ENCODE results near the gene CCDC24. TPM values are rescaled to one million over a fixed set of nuclear protein-coding genes. Genes with fewer than 3 reads are reported as not detected.

Gene CCDC24
- total RNA-seq, 4 donors from 2014 or later: 1.6 to 7.8 (median 3.7) TPM

- H3K36me3 ChIP-seq: peaks cover 8% of the 10 kb centered on the region
- no peaks in the 10 kb centered on the region for H3K27me3 ChIP-seq
- peak within 1 kb of the TSS; percentile 87 for H3K4me3 ChIP-seq
- peak within 1 kb of the TSS; percentile 93 for H3K27ac ChIP-seq
- 0% methylated on average over 15 of the region's 74 CpGs for WGBS
- TF ChIP-seq EP300 (IDR thresholded peaks at IDR 0.05) (no peak), POLR2A (IDR thresholded peaks at IDR 0.05) (peak; percentile 27 to 52), POLR2AphosphoS5 (IDR thresholded peaks at IDR 0.05) (peak in 2 of 3 donors; percentile 89 to 93)
- TF ChIP-seq, protein P1, sequence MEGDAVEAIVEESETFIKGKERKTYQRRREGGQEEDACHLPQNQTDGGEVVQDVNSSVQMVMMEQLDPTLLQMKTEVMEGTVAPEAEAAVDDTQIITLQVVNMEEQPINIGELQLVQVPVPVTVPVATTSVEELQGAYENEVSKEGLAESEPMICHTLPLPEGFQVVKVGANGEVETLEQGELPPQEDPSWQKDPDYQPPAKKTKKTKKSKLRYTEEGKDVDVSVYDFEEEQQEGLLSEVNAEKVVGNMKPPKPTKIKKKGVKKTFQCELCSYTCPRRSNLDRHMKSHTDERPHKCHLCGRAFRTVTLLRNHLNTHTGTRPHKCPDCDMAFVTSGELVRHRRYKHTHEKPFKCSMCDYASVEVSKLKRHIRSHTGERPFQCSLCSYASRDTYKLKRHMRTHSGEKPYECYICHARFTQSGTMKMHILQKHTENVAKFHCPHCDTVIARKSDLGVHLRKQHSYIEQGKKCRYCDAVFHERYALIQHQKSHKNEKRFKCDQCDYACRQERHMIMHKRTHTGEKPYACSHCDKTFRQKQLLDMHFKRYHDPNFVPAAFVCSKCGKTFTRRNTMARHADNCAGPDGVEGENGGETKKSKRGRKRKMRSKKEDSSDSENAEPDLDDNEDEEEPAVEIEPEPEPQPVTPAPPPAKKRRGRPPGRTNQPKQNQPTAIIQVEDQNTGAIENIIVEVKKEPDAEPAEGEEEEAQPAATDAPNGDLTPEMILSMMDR (IDR thresholded peaks at IDR 0.05): peak; percentile 65 to 80
- peak; percentile 95 to 96 for DNase-seq (ENCODE audit: low spot score in 2 of 2)
- H3K9me3 ChIP-seq: no peaks in the 10 kb centered on the region
- peaks cover 39% of the 10 kb centered on the region for H3K4me1 ChIP-seq
Observed at GRCh38 chr1:43946236-43947060, 45.0 kb upstream of the CCDC24 start, which contains the start of gene IPO13. Gene IPO13 (plus strand): TSS chr1:43946950. CDS start chr1:43947601, 651 bp downstream.

- DNase-seq (ENCODE audit: low spot score in 2 of 2): no peak
- Histone ChIP-seq H3K9me3 (no peaks in the 10 kb centered on the region), H3K27ac (peak overlapping the region; percentile 93), H3K4me3 (peak overlapping the region; percentile 87), H3K36me3 (peaks cover 8% of the 10 kb centered on the region), H3K27me3 (no peaks in the 10 kb centered on the region), H3K4me1 (peaks cover 39% of the 10 kb centered on the region)
- TF ChIP-seq, protein P1 (IDR thresholded peaks at IDR 0.05): no peak
- no peak for TF ChIP-seq EP300 (IDR thresholded peaks at IDR 0.05)
- no peak for TF ChIP-seq POLR2A (IDR thresholded peaks at IDR 0.05)
- no peak for TF ChIP-seq POLR2AphosphoS5 (IDR thresholded peaks at IDR 0.05)
- WGBS: 8% methylated on average over 20 of the region's 27 CpGs
Observed at GRCh38 chr1:43947061-43947873, 44.1 kb upstream of the CCDC24 start.

DNA sequence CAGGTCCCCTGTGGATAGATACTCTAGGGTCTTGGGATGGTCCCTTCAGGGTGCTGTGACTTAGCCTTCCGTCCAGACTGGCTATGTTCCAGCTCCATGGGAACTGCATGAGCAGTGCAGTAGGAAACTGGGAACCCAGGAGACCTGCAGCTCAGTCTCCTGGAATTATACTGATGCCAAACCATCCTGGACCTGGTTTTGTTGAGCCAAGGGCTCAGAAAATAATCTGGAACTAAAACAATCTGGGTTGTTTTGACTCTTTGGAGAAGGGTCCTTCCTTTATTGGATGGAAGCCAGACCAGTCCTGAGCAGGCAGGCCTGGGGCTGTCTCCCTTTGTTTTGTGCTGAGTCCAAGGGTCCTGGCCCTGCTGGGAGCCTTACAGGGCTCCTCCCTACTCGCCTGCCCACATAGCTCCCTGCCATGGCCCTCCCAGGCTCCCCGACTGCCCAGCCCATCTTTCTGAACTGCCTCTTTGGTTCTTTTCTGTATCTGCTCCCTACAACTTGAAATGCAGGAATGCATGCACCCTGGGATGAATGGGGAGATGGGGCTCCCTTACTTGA lies 43.4 kb upstream of the CCDC24 start:
- no peak overlapping the region for H3K27ac ChIP-seq
- TF ChIP-seq POLR2AphosphoS5 (IDR thresholded peaks at IDR 0.05): no peak
- TF ChIP-seq, protein P1 (IDR thresholded peaks at IDR 0.05): no peak
- no peak for TF ChIP-seq POLR2A (IDR thresholded peaks at IDR 0.05)
- no peak for TF ChIP-seq EP300 (IDR thresholded peaks at IDR 0.05)

DNA sequence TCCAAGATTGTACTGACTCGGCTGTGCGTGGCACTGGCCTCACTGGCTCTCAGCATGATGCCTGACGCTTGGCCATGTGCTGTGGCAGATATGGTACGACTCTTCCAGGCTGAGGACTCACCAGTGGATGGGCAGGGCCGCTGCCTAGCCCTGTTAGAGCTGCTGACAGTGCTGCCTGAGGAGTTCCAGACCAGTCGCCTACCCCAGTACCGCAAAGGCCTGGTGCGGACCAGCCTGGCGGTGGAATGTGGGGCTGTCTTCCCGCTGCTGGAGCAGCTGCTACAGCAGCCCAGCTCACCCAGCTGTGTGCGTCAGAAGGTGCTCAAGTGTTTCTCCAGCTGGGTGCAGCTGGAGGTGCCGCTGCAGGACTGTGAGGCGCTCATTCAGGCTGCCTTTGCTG lies 41.7 kb upstream of the CCDC24 start:
- Histone ChIP-seq H3K4me3 (no peak overlapping the region), H3K9me3 (no peaks in the 10 kb centered on the region), H3K36me3 (peaks cover 8% of the 10 kb centered on the region), H3K4me1 (peaks cover 39% of the 10 kb centered on the region), H3K27ac (no peak overlapping the region), H3K27me3 (no peaks in the 10 kb centered on the region)
- TF ChIP-seq POLR2AphosphoS5 (IDR thresholded peaks at IDR 0.05) (no peak), EP300 (IDR thresholded peaks at IDR 0.05) (no peak), POLR2A (IDR thresholded peaks at IDR 0.05) (no peak)
- TF ChIP-seq, protein P1 (IDR thresholded peaks at IDR 0.05): no peak
- no peak for DNase-seq (ENCODE audit: low spot score in 2 of 2)
- WGBS: 100% methylated on average over 2 of the region's 13 CpGs

More for the DNA sequence above, 43.4 kb upstream of the CCDC24 start:
- Histone ChIP-seq H3K36me3 (peaks cover 8% of the 10 kb centered on the region), H3K4me3 (peak overlapping the region; percentile 87), H3K27me3 (no peaks in the 10 kb centered on the region), H3K9me3 (no peaks in the 10 kb centered on the region), H3K4me1 (peaks cover 39% of the 10 kb centered on the region)
- WGBS: 17% methylated on average over 3 of the region's 3 CpGs
- no peak for DNase-seq (ENCODE audit: low spot score in 2 of 2)

Measured in suprapubic skin (tissue), 4 donors.